ELF-1 (cell line): Measurements from ENCODE around the gene PAWR.
"Not testable (repeated sequence)": the region's sequence is repeated elsewhere in the genome, so short reads cannot be mapped to it uniquely, and the experiment has no call there.

ENCODE experiments used
- DNase-seq: peaks from one replicate; pipeline ENCODE4 v3.0.0-alpha.2; 2016; ENCODE audit warnings: low read depth, low spot score

Gene PAWR

DNA sequence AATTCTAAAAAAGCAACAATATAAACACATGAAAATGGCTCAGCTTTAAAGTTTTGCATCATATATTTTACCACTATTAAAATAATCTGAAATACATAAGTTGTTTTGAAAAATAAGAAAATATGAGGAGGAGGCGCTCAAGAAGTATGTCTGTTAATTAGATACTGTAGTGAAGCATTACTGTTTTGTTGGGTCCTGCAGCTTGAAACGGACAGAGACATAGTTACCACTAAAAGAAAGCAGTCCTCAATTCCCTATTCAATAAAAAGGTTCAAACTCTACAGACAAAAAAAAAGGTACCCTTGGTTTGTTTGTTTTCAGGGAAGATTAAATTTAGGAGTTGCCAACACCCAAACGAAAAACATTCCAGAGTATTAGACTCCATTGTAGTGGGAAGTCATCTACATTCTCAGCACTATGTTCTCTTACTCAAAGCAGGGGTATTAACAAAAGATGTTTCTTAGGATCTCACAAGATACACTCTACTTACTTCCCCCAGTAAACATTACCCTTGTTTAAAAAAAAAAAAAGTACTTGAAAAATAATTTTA is 3.0 kb downstream of the PAWR start:
- DNase-seq, result no peak

GRCh38 chr12:79686171-79686570 is 4.6 kb downstream of the PAWR start:
- DNase-seq, result no peak

DNA sequence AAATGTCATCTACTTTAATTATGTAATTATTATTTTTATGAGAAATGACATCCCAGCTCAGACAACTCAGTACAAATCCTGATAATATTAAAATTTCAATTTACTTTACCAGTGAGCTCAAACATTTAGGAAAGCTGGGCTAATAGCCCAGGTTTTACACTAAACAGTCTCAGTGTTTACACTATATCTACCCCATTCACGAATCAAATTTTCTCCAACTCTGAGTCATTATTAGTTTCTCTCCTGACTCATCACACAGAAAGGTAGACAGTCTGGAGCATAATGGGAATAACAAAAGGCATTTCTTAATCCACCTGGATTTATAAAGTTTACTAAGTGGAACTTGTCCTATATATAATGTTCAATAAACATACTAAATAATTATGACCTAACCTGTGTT is 5.7 kb downstream of the PAWR start:
- no peak for DNase-seq

- DNase-seq, result not testable (repeated sequence)
Measured at GRCh38 chr12:79684338-79684737, 6.4 kb downstream of the PAWR start.

DNA sequence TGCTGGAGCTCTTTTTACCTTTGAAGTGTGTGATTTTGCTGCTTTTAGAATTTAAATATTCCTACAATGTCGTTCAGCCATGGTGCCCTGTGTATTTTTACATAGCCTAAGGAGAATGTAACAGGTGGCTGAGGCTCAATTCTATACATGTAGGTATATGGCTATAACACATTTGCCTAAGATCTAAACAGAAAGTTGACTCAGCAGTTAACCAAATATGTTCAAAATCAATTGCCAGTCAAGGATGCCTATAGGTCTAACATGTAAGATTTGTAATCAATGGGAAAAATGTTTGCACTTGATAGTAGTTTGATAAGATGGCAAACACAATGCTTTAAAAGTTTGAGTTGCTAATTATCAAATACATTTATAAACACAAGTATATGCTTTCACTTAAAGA is 8.2 kb downstream of the PAWR start:
- DNase-seq, result no peak

DNA sequence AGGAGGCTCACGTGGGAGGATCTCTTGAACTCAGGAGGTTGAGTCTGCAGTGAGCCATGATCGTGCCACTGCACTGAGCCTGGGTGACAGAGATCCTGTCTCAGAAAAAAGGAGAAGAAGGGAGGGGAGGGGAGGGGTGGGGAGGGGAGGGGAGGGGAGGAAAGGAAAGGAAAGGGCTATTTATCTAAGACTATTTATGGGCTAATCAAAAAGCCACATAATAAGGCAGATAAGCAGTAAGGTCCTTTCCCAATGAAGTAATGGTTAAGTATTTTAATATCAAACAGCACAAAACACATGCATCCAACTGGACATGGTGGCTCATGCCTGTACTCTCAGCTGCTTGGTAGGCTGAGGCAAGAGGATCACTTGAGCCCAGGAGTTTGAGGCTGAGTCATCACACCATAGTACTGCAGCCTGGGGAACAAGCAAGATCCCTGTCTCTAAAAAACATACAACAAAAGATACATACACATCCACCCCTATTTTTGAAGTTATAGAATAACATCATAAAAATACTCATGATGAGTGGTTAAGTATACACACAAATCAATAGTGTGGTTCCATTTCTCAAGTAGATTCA is 9.7 kb downstream of the PAWR start:
- DNase-seq, result peak; percentile 30

GRCh38 chr12:79680051-79680450 is 10.7 kb downstream of the PAWR start:
- no peak for DNase-seq

DNA sequence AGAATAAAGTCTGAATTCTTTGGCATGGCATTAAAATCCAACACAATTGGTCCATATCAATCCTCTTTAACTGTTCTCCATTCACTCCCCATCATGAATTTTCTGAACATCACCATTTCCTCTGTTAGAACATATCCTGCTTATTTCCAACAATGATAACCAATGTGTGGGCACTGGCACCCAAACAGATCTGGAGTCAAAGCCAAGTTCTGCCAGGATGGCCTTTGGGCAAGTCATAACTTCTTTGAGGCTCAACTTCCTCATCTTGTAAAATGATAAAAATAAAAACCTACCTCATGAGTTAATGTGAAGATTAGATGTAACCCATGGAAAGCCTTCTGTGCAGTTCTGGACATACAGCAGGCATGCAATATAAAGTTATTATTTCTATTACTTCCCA is 12.5 kb downstream of the PAWR start:
- DNase-seq, result no peak

DNA sequence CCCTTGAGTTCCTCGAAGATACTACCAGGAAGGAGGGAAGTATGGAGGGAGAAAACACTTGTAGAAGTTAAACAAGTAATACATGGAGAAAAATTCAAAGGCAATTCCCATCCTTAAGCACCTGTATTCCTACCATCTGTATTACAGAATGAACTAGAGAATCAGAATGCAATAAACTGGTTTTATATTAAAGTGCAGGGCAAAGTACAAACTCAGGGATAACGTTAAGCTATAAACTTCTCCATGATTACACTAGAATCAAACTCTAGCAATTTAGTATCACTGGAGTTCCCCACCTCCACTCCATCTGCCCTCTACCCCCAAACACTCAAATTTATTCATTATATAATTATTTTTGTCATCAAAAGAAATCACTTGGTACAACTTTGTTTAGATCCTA is 13.1 kb downstream of the PAWR start:
- DNase-seq, result no peak

- no peak for DNase-seq
Measured at GRCh38 chr12:79676579-79676978, 14.2 kb downstream of the PAWR start.

- DNase-seq, result no peak
Measured at GRCh38 chr12:79674629-79675028, 16.1 kb downstream of the PAWR start.

DNA sequence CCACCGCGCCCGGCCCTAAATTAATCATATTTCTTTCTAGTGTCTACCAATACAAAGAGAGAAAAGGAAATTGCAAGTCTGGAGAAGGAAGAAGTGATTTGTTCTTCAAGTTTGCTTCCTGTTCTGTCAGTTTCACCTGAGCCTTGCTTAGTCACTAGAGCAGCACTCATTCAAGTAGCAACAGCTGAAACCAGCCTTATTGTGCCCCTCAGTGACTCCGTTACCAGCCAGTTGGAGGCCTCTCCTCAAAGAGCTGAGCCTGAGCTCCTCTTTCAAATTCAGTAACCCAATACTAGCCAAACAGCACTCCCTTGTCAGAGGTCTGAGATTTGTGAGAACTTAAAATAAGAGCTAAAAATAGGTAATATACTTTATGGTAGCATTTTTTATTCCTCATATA is 17.4 kb downstream of the PAWR start:
- DNase-seq, result no peak

DNA sequence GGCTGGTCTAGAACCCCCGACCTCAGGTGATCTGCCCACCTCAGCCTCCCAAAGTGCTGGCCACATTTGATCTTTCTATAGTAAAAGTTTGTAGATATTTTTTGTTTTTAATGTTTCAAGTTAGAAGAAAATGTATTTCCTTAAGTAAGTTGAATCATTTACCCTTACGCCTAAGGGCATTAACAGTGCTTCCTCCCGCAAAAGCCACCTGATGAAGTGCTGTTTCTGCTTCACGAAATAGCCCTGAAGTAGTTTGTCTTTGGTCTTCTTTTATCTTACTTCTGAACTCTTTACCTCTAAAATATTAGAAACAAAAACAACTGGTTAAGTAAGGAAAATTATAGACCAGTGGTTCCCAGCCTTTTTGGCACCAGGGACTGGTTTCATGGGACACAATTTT is 22.7 kb downstream of the PAWR start:
- DNase-seq, result no peak

- DNase-seq, result no peak
Measured at GRCh38 chr12:79665212-79665887, 25.4 kb downstream of the PAWR start.

GRCh38 chr12:79664518-79664917 is 26.2 kb downstream of the PAWR start:
- DNase-seq, result no peak

DNA sequence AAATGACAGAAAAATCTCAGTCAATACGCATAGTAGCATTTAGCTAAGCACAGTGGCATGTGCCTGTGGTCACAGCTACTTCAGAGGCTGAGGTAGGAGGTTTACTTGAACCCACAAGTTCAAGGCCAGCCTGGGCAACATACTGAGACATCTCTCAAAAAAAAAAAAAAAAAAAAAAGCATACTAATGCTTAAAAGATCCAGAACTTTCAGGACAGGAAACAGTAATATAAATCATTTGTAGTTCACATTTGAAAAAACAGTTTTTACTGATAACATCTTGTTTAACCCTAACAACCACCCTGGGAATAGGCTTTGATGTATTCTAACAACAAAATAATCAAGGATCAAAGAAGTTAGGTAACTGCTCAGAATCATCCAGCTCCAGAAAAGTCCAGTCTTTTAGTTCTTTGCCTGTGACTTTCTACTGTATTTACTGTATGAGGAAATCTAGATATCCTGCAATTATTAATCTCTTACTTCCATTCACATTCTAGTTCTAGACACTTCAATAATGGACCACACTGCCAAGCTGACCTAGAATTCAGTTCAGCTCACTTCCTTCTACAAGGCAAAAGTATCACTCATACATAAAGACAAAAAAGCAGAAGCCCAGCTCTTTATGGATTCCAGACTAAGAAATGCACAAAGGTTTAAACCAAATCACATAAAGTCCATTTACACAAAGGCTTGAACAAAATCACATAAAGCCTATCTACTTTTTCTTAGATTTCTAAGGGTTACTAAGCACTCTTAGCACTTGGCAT is 28.5 kb downstream of the PAWR start:
- no peak for DNase-seq

GRCh38 chr12:79661629-79662028 is 29.1 kb downstream of the PAWR start:
- no peak for DNase-seq

DNA sequence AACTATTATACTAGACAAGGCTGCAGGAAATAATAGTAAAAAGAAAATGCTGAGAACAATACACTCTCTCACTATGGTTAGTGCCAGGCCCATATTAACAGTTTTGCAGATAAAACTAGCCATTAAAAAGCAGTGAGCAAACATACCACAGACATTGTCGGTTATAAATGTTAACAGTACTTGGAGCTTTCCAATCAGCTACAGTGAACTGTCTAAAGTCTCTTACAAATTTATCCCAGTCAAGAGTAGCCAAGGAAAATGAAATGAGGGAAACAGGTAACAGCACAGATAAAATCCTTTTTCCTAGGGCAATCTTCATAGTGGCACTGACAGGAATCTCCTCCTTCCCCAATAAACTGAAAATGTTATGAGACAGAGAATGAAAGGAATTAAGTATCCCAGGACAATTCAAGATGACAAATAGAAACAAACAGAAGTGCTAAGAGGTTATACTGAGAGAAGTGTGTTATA is 30.8 kb downstream of the PAWR start:
- DNase-seq, result no peak

DNA sequence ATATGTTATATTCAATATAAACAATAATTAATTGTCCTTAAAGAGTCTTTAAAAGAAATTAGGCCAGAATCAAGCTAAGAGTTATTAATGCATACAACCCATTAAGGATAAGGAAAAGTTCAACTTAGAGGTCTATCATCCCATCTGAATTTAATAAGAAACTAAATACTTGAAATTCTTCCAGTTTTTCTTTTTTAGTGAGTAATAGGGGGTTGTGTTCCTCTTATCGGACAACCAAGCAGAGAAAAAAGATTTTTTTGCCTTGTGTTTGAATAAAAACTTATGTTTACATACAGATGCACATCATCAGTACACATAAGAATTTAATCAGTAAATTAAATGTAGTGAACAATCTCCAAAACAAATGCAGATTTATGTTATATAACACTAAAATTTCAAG is 32.5 kb downstream of the PAWR start:
- no peak for DNase-seq

DNA sequence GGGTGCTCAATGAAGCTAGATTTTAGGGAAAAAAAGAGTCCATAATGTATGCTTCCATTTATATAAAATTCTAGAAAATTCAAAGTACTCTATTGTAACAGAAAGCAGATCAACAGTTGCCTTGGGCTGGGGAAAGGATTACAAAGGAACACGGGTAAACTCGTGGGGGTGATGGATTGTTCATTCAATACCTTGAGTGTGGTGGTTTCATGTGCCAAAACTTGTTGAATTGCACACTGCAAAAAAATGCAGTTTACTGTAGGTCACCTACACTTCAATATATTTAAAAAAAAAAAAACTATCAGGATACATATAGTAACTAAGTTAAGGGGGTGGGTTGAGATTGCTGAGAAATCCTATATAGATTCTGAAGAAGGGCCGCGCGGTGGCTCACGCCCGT is 33.6 kb downstream of the PAWR start:
- no peak for DNase-seq

DNA sequence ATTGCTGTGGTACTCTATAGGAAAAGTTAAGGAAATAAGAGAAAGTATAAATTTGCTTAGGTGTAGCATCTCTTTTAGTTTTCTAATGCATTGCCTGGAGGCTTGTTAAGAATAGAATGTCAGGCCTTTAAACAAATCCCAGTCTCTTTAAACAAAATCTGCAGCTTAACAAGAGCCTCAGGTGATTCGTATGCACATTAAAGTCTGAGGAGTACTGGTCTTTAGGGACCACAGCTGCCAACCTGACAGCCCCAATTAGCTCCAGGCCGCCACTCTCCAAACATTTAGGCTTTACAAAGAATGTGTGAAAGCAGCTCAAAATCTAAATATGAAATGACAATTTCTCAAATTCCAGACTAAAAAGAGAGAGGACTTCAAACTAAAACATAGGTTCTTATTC is 35.7 kb downstream of the PAWR start:
- peak; percentile 59 for DNase-seq

DNA sequence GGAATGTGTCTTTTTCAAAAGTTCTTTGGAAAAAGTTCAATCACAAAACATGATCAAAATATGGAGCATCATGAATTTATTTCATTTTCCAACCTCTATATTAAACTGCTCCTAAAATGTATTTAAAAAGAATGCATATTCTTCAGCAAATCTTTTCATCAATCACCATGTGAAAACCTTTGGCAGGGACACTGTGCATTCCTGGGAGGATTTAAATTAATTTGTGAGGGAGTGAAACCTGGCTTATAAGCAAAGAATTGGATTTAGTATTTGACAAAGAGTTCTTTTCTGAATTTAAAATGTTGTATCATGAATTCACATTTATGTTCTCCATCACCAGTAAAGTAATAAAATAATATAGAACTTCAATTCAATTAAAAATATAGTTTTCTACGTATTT is 38.2 kb downstream of the PAWR start:
- DNase-seq, result no peak

GRCh38 chr12:79650440-79650839 is 40.3 kb downstream of the PAWR start:
- no peak for DNase-seq
